Endothelial cell of umbilical vein (primary cell): Measurements from ENCODE around the gene RAD23B. TPM values are rescaled to one million over a fixed set of nuclear protein-coding genes. Genes with fewer than 3 reads are reported as not detected.

Experiments
- BruUV-seq: library from RNA; stranded (reverse); fragments of 400-500 nt; replicated peaks from 2 replicates; lab custom pipeline; 2021; lab: Mats Ljungman, UMichigan
- CTCF ChIA-PET: fragments of 300-600, 350-600 bp; sonication (Branson Sonifier 250); formaldehyde crosslinking; loops from one replicate; lab custom pipeline; 2021; ENCODE audit warnings: antibody characterized with exemption, inconsistent platforms; lab: Charles Lee
- POLR2A ChIA-PET: fragments of 300-600, 350-600 bp; sonication (Branson Sonifier 250); formaldehyde crosslinking; loops from one replicate; lab custom pipeline; 2021; ENCODE audit warnings: antibody characterized with exemption, inconsistent platforms; lab: Charles Lee
- DNase-seq: peaks from one replicate; pipeline ENCODE4 v3.0.0-alpha.2; 2011; ENCODE audit warnings: low read depth, low spot score
- FAIRE-seq: peaks from 2 replicates; lab custom pipeline; 2011; peaks lifted over from hg19 to GRCh38; lab: Jason Lieb, UNC
- H2AFZ ChIP-seq: 2 replicates; pipeline ENCODE4 v1.6.0; 2012; ENCODE audit warnings: low read depth, low read length, control low read depth, inconsistent platforms
- H3K27ac ChIP-seq: 2 replicates; pipeline ENCODE4 v1.5.1; 2011; ENCODE audit warnings: low read depth, mild to moderate bottlenecking, control low read depth, low read length, moderate library complexity; ENCODE audit not compliant: insufficient read depth
- H3K27me3 ChIP-seq, 2 experiments: 2 replicates each; pipeline versions ENCODE4 v1.6.0 to v1.6.1; 2011; ENCODE audit warnings: low read length in 2 of 2, mixed read lengths in 1 of 2; ENCODE audit not compliant: control insufficient read depth in 2 of 2, insufficient read depth in 2 of 2
- H3K36me3 ChIP-seq, 2 experiments: 2 replicates in 1 of 2; 3 replicates in 1 of 2; pipeline ENCODE4 v1.5.1; 2011; ENCODE audit warnings: low read length in 2 of 2, mild to moderate bottlenecking in 1 of 2, moderate library complexity in 1 of 2; ENCODE audit not compliant: control insufficient read depth in 2 of 2, insufficient read depth in 2 of 2; ENCODE audit errors: extremely low read depth in 1 of 2
- H3K4me1 ChIP-seq: 3 replicates; pipeline ENCODE4 v1.5.1; 2011; ENCODE audit warnings: mild to moderate bottlenecking, low read length; ENCODE audit not compliant: control insufficient read depth, insufficient read depth; ENCODE audit errors: extremely low read depth
- H3K4me2 ChIP-seq: 2 replicates; pipeline ENCODE4 v1.6.1; 2011; ENCODE audit warnings: low read length, control low read depth, mixed read lengths; ENCODE audit not compliant: insufficient read depth
- H3K4me3 ChIP-seq, 3 experiments: fragments of 200-600 bp in 1 of 3; sonication (generic), shearing (Covaris generic) in 1 of 3; replicated peaks in 1 of 3; 2 replicates each; pipeline ENCODE4 v1.5.1; 2011 to 2016; ENCODE audit warnings: control low read depth in 3 of 3, low read length in 3 of 3, mild to moderate bottlenecking in 2 of 3, inconsistent platforms in 1 of 3, low read depth in 1 of 3, moderate library complexity in 1 of 3; ENCODE audit not compliant: insufficient read depth in 1 of 3
- H3K79me2 ChIP-seq: 2 replicates; pipeline ENCODE4 v1.6.0; 2012; ENCODE audit warnings: low read length, inconsistent platforms; ENCODE audit not compliant: control insufficient read depth, insufficient read depth
- H3K9ac ChIP-seq: replicated peaks from 2 replicates; pipeline ENCODE3; 2011; ENCODE audit warnings: low read length, control low read depth; ENCODE audit not compliant: insufficient read depth; ENCODE audit errors: extremely low read depth
- H3K9me1 ChIP-seq: replicated peaks from 3 replicates; pipeline ENCODE4 v1.6.0; 2011; ENCODE audit warnings: mild to moderate bottlenecking, low read length; ENCODE audit not compliant: control insufficient read depth, insufficient read depth; ENCODE audit errors: extremely low read depth
- H3K9me3 ChIP-seq: replicated peaks from 2 replicates; pipeline ENCODE4 v1.5.1; 2012; ENCODE audit warnings: low read length, inconsistent platforms; ENCODE audit not compliant: control insufficient read depth, insufficient read depth
- H4K20me1 ChIP-seq: replicated peaks from 2 replicates; pipeline ENCODE3; 2011; ENCODE audit warnings: mild to moderate bottlenecking, low read length; ENCODE audit not compliant: control insufficient read depth, insufficient read depth; ENCODE audit errors: extremely low read depth
- CTCF ChIP-seq, 2 donors: IDR thresholded peaks; 1 replicate in 1 of 2; 2 replicates in 1 of 2; pipeline ENCODE4 v1.5.1; 2011; ENCODE audit warnings: low read length in 2 of 2, mild to moderate bottlenecking in 2 of 2, moderate library complexity in 2 of 2, control low read depth in 1 of 2, inconsistent platforms in 1 of 2, low read depth in 1 of 2; ENCODE audit not compliant: insufficient read depth in 1 of 2; ENCODE audit errors: extremely low read depth in 1 of 2
- EZH2 ChIP-seq: IDR thresholded peaks from 2 replicates; pipeline ENCODE4 v1.6.1; 2012; ENCODE audit warnings: borderline replicate concordance, low read depth, mild to moderate bottlenecking, moderate library complexity, low read length, inconsistent platforms; ENCODE audit not compliant: severe bottlenecking
- FOS ChIP-seq: IDR thresholded peaks from 2 replicates; pipeline ENCODE4 v1.6.1; 2011; ENCODE audit warnings: mild to moderate bottlenecking, low read length, moderate library complexity, borderline replicate concordance; ENCODE audit not compliant: insufficient read depth
- GATA2 ChIP-seq: IDR thresholded peaks from 2 replicates; pipeline ENCODE4 v1.7.0; 2011; ENCODE audit warnings: low read depth, mild to moderate bottlenecking, moderate library complexity, mixed read lengths, low read length; ENCODE audit not compliant: insufficient read length, insufficient read depth
- JUN ChIP-seq: IDR thresholded peaks from 2 replicates; pipeline ENCODE4 v1.6.1; 2011; ENCODE audit warnings: borderline replicate concordance, low read depth; ENCODE audit not compliant: insufficient read length, insufficient read depth
- MAX ChIP-seq: IDR thresholded peaks from 2 replicates; pipeline ENCODE4 v1.6.1; 2011; ENCODE audit not compliant: insufficient read depth, insufficient read length
- MYC ChIP-seq: IDR thresholded peaks from one replicate; pipeline ENCODE4 v1.6.1; 2011; ENCODE audit warnings: mild to moderate bottlenecking, low read depth, low read length
- POLR2A ChIP-seq: IDR thresholded peaks from 2 replicates; pipeline ENCODE4 v1.6.1; 2012; ENCODE audit warnings: low read depth, mild to moderate bottlenecking, control low read depth, low read length
- POLR2AphosphoS5 ChIP-seq: IDR thresholded peaks from 2 replicates; pipeline ENCODE4 v1.6.1; 2012; ENCODE audit warnings: low read depth, mild to moderate bottlenecking, control low read depth, low read length, moderate library complexity; ENCODE audit not compliant: insufficient read depth
- dilution Hi-C: fragments of 300-500 bp; cut with MboI; formaldehyde crosslinking; loops from one replicate; pipeline ENCODE4 v1.15.0; 2019; ENCODE audit warnings: low sequenced_read_pairs; ENCODE audit not compliant: extremely low pct_ligation_motif_present
- intact Hi-C: fragments of 100-400 bp; cut with micrococcal nuclease; formaldehyde crosslinking; loops from one replicate; pipeline ENCODE4 v1.10.0; 2022
- polyA plus RNA-seq, 4 experiments: library from polyadenylated mRNA; depleted of rRNA in 3 of 4; stranded (reverse) in 3 of 4; unstranded in 1 of 4; fragments of >200 nt; gene quantifications; 2 replicates each; pipeline versions ENCODE4 v1.2.1 to v1.2.3, GENCODE V29; 2011 to 2012; ENCODE audit warnings: missing spikeins in 1 of 4
- total RNA-seq: library from RNA; stranded (reverse); gene quantifications from 2 replicates; pipeline ENCODE4 v1.2.3, GENCODE V29; 2021

Gene RAD23B
- total and polyA plus RNA-seq, 2 donors (not counting 3 experiments of a cell fraction or from before 2014, with no cell fraction given): 63.8 to 100 TPM

- BruUV-seq: no TSS peak
- no peak overlapping the region for H3K27ac ChIP-seq
- no peak overlapping the region for H3K4me2 ChIP-seq
- FAIRE-seq (no peak), DNase-seq (no peak)
- intact Hi-C loops: no loop called here
- CTCF ChIA-PET: no interaction called here
- dilution Hi-C loops: no loop called here
- POLR2A ChIA-PET: no interaction called here
- TF ChIP-seq EZH2 (no peak), POLR2AphosphoS5 (no peak), JUN (no peak), FOS (no peak), GATA2 (no peak), POLR2A (no peak), CTCF (IDR thresholded peaks at IDR 0.05; ENCODE audit: extremely low read depth in 1 of 2, insufficient read depth in 1 of 2, low read depth in 1 of 2, low read length in 2 of 2) (no peak), MAX (no peak), MYC (no peak)
- peaks cover 3% of the 10 kb centered on the region for H4K20me1 ChIP-seq
- no peaks in the 10 kb centered on the region for H3K27me3 ChIP-seq
- H3K4me3 ChIP-seq: no peak overlapping the region
- H3K36me3 ChIP-seq: peaks cover 0 to 19% of the 10 kb centered on the region in 2 experiments
- H3K9ac ChIP-seq: no peak overlapping the region
- no peak overlapping the region for H2AFZ ChIP-seq
- H3K9me1 ChIP-seq: no peaks in the 10 kb centered on the region
- no peaks in the 10 kb centered on the region for H3K4me1 ChIP-seq
- peaks cover 39% of the 10 kb centered on the region for H3K79me2 ChIP-seq
- no peaks in the 10 kb centered on the region for H3K9me3 ChIP-seq
Measured at GRCh38 chr9:107325842-107326241, 42.8 kb downstream of the RAD23B start.
